Left ventricle myocardium inferior (tissue), 1 donor: ENCODE results near the gene CREG1. TPM values are rescaled to one million over a fixed set of nuclear protein-coding genes. Genes with fewer than 3 reads are reported as not detected.

Experiments used
- DNase-seq: peaks from one replicate; pipeline ENCODE4 v3.0.0-alpha.2; 2020
- H3K27ac ChIP-seq: fragments of 200-600 bp; replicated peaks from 2 replicates; pipeline ENCODE4 v1.8.0; 2021
- H3K27me3 ChIP-seq: fragments of 200-600 bp; 2 replicates; pipeline ENCODE4 v1.8.0; 2021; ENCODE audit warnings: low read depth
- H3K36me3 ChIP-seq: fragments of 200-600 bp; 2 replicates; pipeline ENCODE4 v1.8.0; 2021
- H3K4me1 ChIP-seq: fragments of 200-600 bp; 2 replicates; pipeline ENCODE4 v1.8.0; 2021
- H3K4me3 ChIP-seq: fragments of 200-600 bp; 2 replicates; pipeline ENCODE4 v1.8.0; 2021; ENCODE audit warnings: mild to moderate bottlenecking, moderate library complexity
- H3K9me3 ChIP-seq: fragments of 200-600 bp; replicated peaks from 2 replicates; pipeline ENCODE4 v1.8.0; 2021
- intact Hi-C: fragments of 100-400 bp; cut with micrococcal nuclease; formaldehyde crosslinking; loops from one replicate; pipeline ENCODE4 v1.11.0; 2022
- total RNA-seq: library from RNA; stranded (reverse); fragmentation: NEBNext Ultra II Directional; extraction: Animal tissue kit (Norgen Biotek cat#: 25700); gene quantifications from one replicate; pipeline ENCODE4 v1.2.1, GENCODE V29; 2021
- TF ChIP-seq, protein P1 (sequence below): fragments of 200-600 bp; IDR thresholded peaks from 2 replicates; pipeline ENCODE4 v1.8.0; 2021; ENCODE audit warnings: antibody characterized with exemption, mild to moderate bottlenecking, borderline replicate concordance
- donor health status: DM: no; HTN: yes; CAD: no; lungs with severe emphysema.

Gene CREG1
- total RNA-seq, 1 donor from 2014 or later, result 81.3 TPM

DNA sequence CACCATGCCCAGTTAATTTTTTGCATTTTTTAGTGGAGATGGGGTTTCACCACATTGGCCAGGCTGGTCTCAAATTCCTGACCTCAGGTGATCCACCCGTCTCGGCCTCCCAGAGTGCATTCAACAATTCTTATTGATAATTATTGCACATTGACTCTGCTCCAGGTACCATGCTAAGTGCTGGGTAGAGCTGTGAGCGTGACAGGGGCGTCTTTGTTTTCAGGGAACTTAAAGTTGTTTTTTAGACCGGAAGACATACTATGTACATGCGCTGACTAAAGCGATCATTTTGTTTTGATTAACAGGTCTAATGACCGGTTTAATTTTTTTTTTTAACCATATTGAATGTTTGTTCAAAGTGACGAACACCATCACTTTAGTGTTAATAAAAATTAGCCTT, 39.3 kb downstream of the CREG1 start:
- intact Hi-C loops, result no loop called here
- Histone ChIP-seq H3K4me1 (no peaks in the 10 kb centered on the region), H3K9me3 (no peaks in the 10 kb centered on the region), H3K4me3 (no peak overlapping the region), H3K27me3 (peaks cover 43% of the 10 kb centered on the region), H3K27ac (no peak overlapping the region), H3K36me3 (no peaks in the 10 kb centered on the region)
- no peak for DNase-seq
- TF ChIP-seq, protein P1, sequence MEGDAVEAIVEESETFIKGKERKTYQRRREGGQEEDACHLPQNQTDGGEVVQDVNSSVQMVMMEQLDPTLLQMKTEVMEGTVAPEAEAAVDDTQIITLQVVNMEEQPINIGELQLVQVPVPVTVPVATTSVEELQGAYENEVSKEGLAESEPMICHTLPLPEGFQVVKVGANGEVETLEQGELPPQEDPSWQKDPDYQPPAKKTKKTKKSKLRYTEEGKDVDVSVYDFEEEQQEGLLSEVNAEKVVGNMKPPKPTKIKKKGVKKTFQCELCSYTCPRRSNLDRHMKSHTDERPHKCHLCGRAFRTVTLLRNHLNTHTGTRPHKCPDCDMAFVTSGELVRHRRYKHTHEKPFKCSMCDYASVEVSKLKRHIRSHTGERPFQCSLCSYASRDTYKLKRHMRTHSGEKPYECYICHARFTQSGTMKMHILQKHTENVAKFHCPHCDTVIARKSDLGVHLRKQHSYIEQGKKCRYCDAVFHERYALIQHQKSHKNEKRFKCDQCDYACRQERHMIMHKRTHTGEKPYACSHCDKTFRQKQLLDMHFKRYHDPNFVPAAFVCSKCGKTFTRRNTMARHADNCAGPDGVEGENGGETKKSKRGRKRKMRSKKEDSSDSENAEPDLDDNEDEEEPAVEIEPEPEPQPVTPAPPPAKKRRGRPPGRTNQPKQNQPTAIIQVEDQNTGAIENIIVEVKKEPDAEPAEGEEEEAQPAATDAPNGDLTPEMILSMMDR, result no peak

DNA sequence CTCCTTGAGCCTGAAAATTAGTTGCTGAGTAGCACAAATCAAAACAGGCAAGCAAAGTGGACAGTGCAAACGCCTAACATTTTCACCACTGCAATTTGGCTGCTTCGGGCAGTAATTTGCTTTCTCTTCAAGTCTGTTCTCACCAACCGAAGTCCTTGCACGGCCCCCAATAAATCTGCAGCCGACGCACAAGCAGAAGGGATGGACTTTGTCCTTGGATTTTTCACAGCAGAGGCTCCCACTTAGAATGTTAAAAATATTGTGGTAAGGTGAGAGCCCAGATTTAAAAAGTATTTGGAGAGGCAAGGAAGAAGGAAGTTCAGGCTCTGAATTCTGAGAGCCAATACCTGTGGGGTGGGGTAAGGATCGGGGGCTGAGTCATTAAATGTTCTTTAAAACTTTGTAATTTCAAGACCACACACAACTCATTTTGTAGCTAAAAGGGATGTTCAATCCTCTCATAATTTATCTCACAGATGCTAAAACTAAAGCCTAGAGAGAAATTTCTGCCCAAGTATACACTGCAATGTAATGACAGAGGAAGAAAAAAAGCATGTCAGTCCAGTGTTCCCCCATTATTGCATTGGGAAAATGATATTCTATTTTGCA, 41.4 kb downstream of the CREG1 start:
- H3K4me3 ChIP-seq, result no peak overlapping the region
- intact Hi-C loops, result no loop called here

DNA sequence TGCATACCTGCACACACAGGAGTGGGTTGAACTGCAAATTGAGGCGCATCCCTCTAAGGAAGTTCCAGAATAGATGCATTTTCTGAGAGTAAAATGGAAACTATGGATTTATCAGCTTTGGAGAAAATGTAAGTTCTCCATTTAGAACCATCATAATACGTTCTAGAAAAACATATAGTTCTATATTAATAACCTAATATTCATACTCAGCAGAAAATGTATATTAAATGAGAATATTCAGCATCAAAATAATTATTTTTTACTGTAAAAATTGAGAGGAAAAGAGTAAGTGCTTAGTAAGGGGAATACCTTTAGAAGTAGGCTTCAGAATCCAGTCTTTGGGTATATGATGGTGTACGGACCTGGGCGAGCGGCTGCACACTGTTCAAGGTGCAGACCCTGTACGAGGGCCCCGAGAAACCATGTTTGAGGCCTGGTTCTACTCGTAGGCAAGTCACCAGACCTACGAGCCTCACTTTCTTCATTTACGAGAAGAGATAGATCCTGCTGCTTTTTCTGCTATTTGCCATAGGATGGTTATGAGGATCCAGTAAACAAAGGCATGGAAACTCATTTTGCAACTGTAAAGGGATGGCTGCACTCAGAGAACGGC, 42.1 kb downstream of the CREG1 start:
- H3K4me1 ChIP-seq, result no peaks in the 10 kb centered on the region
- peaks cover 42% of the 10 kb centered on the region for H3K27me3 ChIP-seq
- H3K4me3 ChIP-seq, result no peak overlapping the region
- TF ChIP-seq, protein P1, result no peak
- H3K36me3 ChIP-seq, result no peaks in the 10 kb centered on the region
- DNase-seq, result no peak
- no peak overlapping the region for H3K27ac ChIP-seq
- H3K9me3 ChIP-seq, result no peaks in the 10 kb centered on the region
- intact Hi-C loops, result no loop called here

More for the DNA sequence above, 41.4 kb downstream of the CREG1 start:
- Histone ChIP-seq H3K27ac (no peak overlapping the region), H3K9me3 (no peaks in the 10 kb centered on the region), H3K36me3 (no peaks in the 10 kb centered on the region), H3K27me3 (peaks cover 44% of the 10 kb centered on the region), H3K4me1 (no peaks in the 10 kb centered on the region)
- no peak for DNase-seq
- TF ChIP-seq, protein P1, result no peak

DNA sequence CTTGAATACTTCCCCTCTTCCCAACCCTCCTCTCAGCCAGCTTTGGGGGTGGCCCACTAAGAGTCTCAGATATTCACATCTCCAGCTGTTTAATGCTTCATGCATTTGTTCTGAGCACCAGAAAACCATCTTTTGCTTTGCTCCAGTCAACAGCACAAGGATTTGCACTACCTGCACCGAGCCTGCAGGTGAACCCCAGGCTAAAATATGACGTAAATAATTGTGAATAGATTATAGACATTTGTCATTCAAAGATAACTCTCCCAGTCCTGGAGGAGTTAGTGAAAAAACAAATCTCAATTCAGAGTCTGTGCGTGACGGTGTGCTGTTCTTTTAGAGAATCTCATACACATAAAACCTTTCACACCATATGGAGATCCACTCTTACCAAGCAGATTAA, 42.7 kb downstream of the CREG1 start:
- H3K4me1 ChIP-seq, result no peaks in the 10 kb centered on the region
- no peak for DNase-seq
- no peak overlapping the region for H3K4me3 ChIP-seq
- H3K27ac ChIP-seq, result no peak overlapping the region
- peaks cover 48% of the 10 kb centered on the region for H3K27me3 ChIP-seq
- no peaks in the 10 kb centered on the region for H3K36me3 ChIP-seq
- TF ChIP-seq, protein P1, result no peak
- H3K9me3 ChIP-seq, result no peaks in the 10 kb centered on the region
- intact Hi-C loops, result no loop called here

DNA sequence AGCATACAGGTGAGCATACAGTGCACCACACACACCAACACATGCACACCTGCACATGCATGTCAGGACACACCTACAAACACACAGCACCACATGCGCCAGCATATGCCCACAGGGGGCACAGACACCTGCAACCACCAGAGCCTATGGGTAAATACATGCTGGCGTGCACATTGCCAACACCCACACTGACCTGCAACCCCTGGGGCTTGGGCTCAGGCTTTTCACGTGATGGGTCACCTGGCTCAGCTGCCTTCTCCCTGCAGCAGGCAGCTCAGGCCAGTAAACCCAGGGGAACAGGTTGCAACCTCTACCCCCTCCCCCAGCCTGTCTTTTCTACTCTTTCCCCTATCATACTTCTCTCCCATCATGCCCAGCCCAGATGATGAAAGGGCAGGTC, 43.3 kb downstream of the CREG1 start:
- TF ChIP-seq, protein P1, result no peak
- Histone ChIP-seq H3K9me3 (no peaks in the 10 kb centered on the region), H3K4me3 (no peak overlapping the region), H3K27ac (no peak overlapping the region), H3K36me3 (no peaks in the 10 kb centered on the region), H3K27me3 (peaks cover 48% of the 10 kb centered on the region), H3K4me1 (no peaks in the 10 kb centered on the region)
- no peak for DNase-seq
- intact Hi-C loops, result no loop called here
